Measurements from ENCODE around the gene BCKDHA.

BCKDHA gene

DNA sequence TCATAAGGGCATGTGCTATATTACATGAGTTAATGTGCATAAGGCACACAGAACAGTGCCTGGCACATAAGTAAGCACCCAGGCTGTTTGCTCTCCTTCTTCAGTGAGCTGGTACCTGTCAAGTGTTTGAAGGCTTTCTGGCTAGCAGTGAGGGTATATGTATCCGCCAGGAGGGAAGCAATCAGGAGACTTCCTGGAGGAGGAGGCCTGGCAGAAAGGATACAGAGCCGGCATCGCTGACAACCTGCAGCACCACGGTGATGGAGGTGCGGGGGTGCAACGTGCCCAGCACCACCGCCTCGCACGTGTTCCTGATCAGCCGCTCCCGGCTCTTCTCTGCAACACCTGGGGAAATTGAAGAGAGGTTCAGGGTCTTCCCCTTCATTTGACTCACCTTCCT, 6.0 kb upstream of the BCKDHA start:
- Histone ChIP-seq H2AFZ (ENCODE audit: low read length) (no peak overlapping the region), H3K4me3 (ENCODE audit: low read depth, low read length, poor library complexity, severe bottlenecking) (no peak overlapping the region), H3K9me3 (ENCODE audit: low read length) (no peaks in the 10 kb centered on the region), H3K9me2 (ENCODE audit: low read depth, low read length) (no peaks in the 10 kb centered on the region), H4K20me1 (ENCODE audit: insufficient read depth, low read length) (no peaks in the 10 kb centered on the region), H3K4me2 (ENCODE audit: low read length) (no peak overlapping the region), H3K9ac (ENCODE audit: low read length) (no peak overlapping the region), H3K36me3 (ENCODE audit: insufficient read depth, low read length) (peaks cover 54% of the 10 kb centered on the region), H3K79me2 (ENCODE audit: insufficient read depth, low read length) (peaks cover 17% of the 10 kb centered on the region), H3F3A (ENCODE audit: insufficient read depth, low read length) (no peaks in the 10 kb centered on the region), H3K4me1 (ENCODE audit: insufficient read depth, low read length, severe bottlenecking) (peaks cover 17% of the 10 kb centered on the region), H3K27ac (ENCODE audit: low read depth, low read length, poor library complexity, severe bottlenecking) (no peak overlapping the region), H3K27me3 (ENCODE audit: insufficient read depth, low read length) (no peaks in the 10 kb centered on the region)
- TF ChIP-seq, protein P1, sequence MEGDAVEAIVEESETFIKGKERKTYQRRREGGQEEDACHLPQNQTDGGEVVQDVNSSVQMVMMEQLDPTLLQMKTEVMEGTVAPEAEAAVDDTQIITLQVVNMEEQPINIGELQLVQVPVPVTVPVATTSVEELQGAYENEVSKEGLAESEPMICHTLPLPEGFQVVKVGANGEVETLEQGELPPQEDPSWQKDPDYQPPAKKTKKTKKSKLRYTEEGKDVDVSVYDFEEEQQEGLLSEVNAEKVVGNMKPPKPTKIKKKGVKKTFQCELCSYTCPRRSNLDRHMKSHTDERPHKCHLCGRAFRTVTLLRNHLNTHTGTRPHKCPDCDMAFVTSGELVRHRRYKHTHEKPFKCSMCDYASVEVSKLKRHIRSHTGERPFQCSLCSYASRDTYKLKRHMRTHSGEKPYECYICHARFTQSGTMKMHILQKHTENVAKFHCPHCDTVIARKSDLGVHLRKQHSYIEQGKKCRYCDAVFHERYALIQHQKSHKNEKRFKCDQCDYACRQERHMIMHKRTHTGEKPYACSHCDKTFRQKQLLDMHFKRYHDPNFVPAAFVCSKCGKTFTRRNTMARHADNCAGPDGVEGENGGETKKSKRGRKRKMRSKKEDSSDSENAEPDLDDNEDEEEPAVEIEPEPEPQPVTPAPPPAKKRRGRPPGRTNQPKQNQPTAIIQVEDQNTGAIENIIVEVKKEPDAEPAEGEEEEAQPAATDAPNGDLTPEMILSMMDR (IDR thresholded peaks at IDR 0.05; ENCODE audit: low read length) = no peak
- no peak for TF ChIP-seq EZH2 (IDR thresholded peaks at IDR 0.05; ENCODE audit: borderline replicate concordance, low read length)

DNA sequence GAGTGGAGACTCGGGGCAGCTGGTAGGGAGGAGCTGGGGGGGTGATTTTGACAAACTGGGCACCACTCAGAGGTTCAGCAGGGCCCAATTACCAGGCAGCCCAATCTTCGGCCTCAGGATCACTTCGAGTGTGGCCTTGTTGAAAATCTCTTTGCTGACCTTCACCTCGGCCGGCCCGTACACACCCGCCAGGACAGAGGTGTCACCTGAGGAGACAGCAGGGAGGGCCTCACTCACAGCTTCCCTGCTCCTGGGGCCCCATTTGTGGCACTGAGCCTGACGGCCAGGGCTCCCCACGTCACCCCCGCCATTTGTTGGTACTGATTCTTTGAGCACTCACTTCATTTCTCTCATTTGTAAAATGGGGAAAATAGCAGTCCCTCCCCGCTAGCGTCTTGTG, 4.8 kb upstream of the BCKDHA start:
- Histone ChIP-seq H3K27me3 (ENCODE audit: insufficient read depth, low read length) (no peaks in the 10 kb centered on the region), H2AFZ (ENCODE audit: low read length) (no peak overlapping the region), H3K9me2 (ENCODE audit: low read depth, low read length) (no peaks in the 10 kb centered on the region), H4K20me1 (ENCODE audit: insufficient read depth, low read length) (no peaks in the 10 kb centered on the region), H3K79me2 (ENCODE audit: insufficient read depth, low read length) (peaks cover 18% of the 10 kb centered on the region), H3K4me3 (ENCODE audit: low read depth, low read length, poor library complexity, severe bottlenecking) (no peak overlapping the region), H3K9me3 (ENCODE audit: low read length) (no peaks in the 10 kb centered on the region), H3F3A (ENCODE audit: insufficient read depth, low read length) (no peaks in the 10 kb centered on the region), H3K9ac (ENCODE audit: low read length) (no peak overlapping the region), H3K36me3 (ENCODE audit: insufficient read depth, low read length) (peaks cover 44% of the 10 kb centered on the region), H3K4me2 (ENCODE audit: low read length) (no peak overlapping the region), H3K4me1 (ENCODE audit: insufficient read depth, low read length, severe bottlenecking) (peaks cover 17% of the 10 kb centered on the region), H3K27ac (ENCODE audit: low read depth, low read length, poor library complexity, severe bottlenecking) (no peak overlapping the region)
- TF ChIP-seq EZH2 (IDR thresholded peaks at IDR 0.05; ENCODE audit: borderline replicate concordance, low read length) = no peak
- TF ChIP-seq, protein P1 (IDR thresholded peaks at IDR 0.05; ENCODE audit: low read length) = no peak

GRCh38 chr19:41395355-41395754, 2.3 kb upstream of the BCKDHA start:
- H3K4me3 ChIP-seq (ENCODE audit: low read depth, low read length, poor library complexity, severe bottlenecking) = peak overlapping the region; percentile 94
- H3K4me2 ChIP-seq (ENCODE audit: low read length) = peak overlapping the region; percentile 93
- H3K79me2 ChIP-seq (ENCODE audit: insufficient read depth, low read length) = peaks cover 32% of the 10 kb centered on the region
- H3K27ac ChIP-seq (ENCODE audit: low read depth, low read length, poor library complexity, severe bottlenecking) = peak overlapping the region; percentile 10
- H3F3A ChIP-seq (ENCODE audit: insufficient read depth, low read length) = no peaks in the 10 kb centered on the region
- H3K9me3 ChIP-seq (ENCODE audit: low read length) = no peaks in the 10 kb centered on the region
- TF ChIP-seq EZH2 (IDR thresholded peaks at IDR 0.05; ENCODE audit: borderline replicate concordance, low read length) = no peak
- TF ChIP-seq, protein P1 (IDR thresholded peaks at IDR 0.05; ENCODE audit: low read length) = no peak
- no peaks in the 10 kb centered on the region for H3K27me3 ChIP-seq (ENCODE audit: insufficient read depth, low read length)
- no peak overlapping the region for H2AFZ ChIP-seq (ENCODE audit: low read length)
- H3K36me3 ChIP-seq (ENCODE audit: insufficient read depth, low read length) = peaks cover 31% of the 10 kb centered on the region
- H3K4me1 ChIP-seq (ENCODE audit: insufficient read depth, low read length, severe bottlenecking) = peaks cover 31% of the 10 kb centered on the region
- H4K20me1 ChIP-seq (ENCODE audit: insufficient read depth, low read length) = no peaks in the 10 kb centered on the region
- H3K9ac ChIP-seq (ENCODE audit: low read length) = peak overlapping the region; percentile 94; the same call in 1 of the 2 replicates
- no peaks in the 10 kb centered on the region for H3K9me2 ChIP-seq (ENCODE audit: low read depth, low read length)
